ENCODE data around the gene MYO18B.

MYO18B gene

DNA sequence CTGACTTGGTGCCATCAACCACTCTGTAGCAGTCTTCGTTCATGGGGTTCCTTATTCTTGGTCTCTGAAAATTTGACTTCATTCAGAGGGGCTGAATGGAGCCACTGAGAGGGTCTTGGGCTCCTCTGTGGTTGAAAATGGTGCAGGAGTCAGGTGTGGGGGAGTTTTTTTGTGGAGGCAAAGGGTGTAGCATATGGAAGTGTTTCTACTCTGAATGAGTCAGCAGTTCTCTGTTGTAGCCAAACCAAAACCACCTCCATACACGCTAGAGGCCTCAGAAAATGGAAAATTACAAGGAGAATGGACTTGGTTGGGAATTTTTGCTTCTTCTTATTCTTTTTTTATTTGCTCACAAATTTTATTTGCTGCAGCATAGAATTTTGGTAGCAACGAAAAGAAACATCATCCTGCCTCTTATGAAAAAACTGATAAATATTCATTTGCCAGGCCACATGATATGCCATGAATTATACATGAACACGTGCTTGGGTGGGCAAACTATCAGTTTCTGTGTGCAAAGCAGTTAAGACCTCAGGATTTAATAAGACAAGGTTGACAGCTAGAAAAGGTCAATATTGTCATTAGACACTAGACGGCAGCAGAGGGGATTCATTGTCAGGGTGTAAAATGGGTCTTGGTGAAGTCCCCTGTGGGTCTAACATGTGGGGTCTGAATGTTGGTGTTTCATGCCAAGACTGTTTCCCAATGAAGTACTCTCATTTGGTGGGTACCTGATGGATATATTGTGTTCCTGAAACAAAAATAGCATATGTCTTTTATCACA is 111.7 kb downstream of the MYO18B start:
- TF ChIP-seq, protein P1, sequence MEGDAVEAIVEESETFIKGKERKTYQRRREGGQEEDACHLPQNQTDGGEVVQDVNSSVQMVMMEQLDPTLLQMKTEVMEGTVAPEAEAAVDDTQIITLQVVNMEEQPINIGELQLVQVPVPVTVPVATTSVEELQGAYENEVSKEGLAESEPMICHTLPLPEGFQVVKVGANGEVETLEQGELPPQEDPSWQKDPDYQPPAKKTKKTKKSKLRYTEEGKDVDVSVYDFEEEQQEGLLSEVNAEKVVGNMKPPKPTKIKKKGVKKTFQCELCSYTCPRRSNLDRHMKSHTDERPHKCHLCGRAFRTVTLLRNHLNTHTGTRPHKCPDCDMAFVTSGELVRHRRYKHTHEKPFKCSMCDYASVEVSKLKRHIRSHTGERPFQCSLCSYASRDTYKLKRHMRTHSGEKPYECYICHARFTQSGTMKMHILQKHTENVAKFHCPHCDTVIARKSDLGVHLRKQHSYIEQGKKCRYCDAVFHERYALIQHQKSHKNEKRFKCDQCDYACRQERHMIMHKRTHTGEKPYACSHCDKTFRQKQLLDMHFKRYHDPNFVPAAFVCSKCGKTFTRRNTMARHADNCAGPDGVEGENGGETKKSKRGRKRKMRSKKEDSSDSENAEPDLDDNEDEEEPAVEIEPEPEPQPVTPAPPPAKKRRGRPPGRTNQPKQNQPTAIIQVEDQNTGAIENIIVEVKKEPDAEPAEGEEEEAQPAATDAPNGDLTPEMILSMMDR (conservative IDR thresholded peaks at IDR 0.05): peak; percentile 59
- TF ChIP-seq ZFX (IDR thresholded peaks at IDR 0.05): no peak
- no peak overlapping the region for H3K27ac ChIP-seq

- no peak overlapping the region for H3K27ac ChIP-seq
- TF ChIP-seq, protein P1 (conservative IDR thresholded peaks at IDR 0.05): no peak
- no peak for TF ChIP-seq ZFX (IDR thresholded peaks at IDR 0.05)
Measured at GRCh38 chr22:25869771-25870170, 127.8 kb downstream of the MYO18B start.

DNA sequence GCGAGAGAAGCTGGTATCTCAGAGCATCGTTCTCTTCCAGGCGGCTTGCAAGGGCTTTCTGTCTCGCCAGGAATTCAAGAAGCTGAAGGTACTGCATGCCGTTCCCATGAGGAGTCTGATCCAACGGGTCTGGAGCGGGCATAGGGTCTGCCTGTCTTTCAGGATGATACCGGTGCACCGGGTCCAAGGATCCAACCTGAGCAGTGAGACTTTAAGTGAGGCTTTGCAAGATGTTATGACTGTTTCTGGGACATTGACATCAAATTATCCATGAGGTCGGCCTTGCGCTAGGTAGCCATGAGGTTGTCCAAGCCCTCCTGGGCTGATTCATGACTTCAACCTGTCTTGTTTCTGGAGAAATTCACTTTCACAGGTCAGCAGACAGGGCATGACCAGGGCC is 132.3 kb downstream of the MYO18B start:
- TF ChIP-seq, protein P1 (conservative IDR thresholded peaks at IDR 0.05): no peak
- TF ChIP-seq ZFX (IDR thresholded peaks at IDR 0.05): no peak
- no peak overlapping the region for H3K27ac ChIP-seq

GRCh38 chr22:25875461-25875860 is 133.5 kb downstream of the MYO18B start:
- no peak overlapping the region for H3K27ac ChIP-seq

GRCh38 chr22:25876871-25877270 is 134.9 kb downstream of the MYO18B start:
- H3K27ac ChIP-seq: no peak overlapping the region
- TF ChIP-seq ZFX (IDR thresholded peaks at IDR 0.05): no peak
- TF ChIP-seq, protein P1 (conservative IDR thresholded peaks at IDR 0.05): no peak

More at GRCh38 chr22:25875461-25875860, 133.5 kb downstream of the MYO18B start:
- TF ChIP-seq, protein P1 (conservative IDR thresholded peaks at IDR 0.05): no peak
- no peak for TF ChIP-seq ZFX (IDR thresholded peaks at IDR 0.05)

GRCh38 chr22:25878933-25879332 is 136.9 kb downstream of the MYO18B start:
- TF ChIP-seq, protein P1 (conservative IDR thresholded peaks at IDR 0.05): no peak
- TF ChIP-seq ZFX (IDR thresholded peaks at IDR 0.05): no peak
- no peak overlapping the region for H3K27ac ChIP-seq

DNA sequence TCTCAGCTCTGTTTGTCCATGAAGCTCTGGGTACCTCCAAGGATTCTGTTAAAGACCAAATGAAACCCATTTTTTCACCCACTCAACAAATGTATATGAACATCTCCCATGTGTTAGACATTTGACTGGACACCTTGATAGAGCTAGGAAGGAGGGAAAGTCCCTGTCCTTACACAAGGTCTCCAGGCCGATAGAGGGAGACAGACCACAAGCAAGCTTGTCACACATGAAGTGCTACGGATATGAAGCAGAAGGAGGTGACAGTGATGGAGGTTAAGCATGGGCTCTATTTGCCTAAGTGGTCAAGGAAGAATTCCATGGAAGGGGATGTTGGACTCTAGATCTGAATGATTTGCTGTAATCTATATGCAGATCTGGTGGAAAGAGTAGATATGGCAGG is 138.5 kb downstream of the MYO18B start:
- TF ChIP-seq, protein P1 (conservative IDR thresholded peaks at IDR 0.05): peak; percentile 39
- no peak for TF ChIP-seq ZFX (IDR thresholded peaks at IDR 0.05)
- no peak overlapping the region for H3K27ac ChIP-seq

Measured in C4-2B (cell line).